Thoracic aorta (tissue), 2 donors: ENCODE measurements around the gene GKN2. TPM values are rescaled to one million over a fixed set of nuclear protein-coding genes. Genes with fewer than 3 reads are reported as not detected.

Experiments used
- ATAC-seq: fragments of 150-250 bp; one replicate; pipeline ENCODE4 v1.8.0; 2017; ENCODE audit warnings: low read depth; ENCODE audit not compliant: insufficient number of reproducible peaks, low FRiP score
- DNase-seq: peaks from one replicate; pipeline ENCODE4 v3.0.0-alpha.2; 2020; ENCODE audit warnings: low spot score
- H3K27ac ChIP-seq, 2 donors: fragments of 200-600 bp; sonication (generic); 1 replicate in 1 of 2; 2 replicates in 1 of 2; pipeline ENCODE4 v1.5.1; 2016; ENCODE audit warnings: mild to moderate bottlenecking in 2 of 2, moderate library complexity in 2 of 2
- H3K27me3 ChIP-seq: fragments of 200-600 bp; sonication (generic); replicated peaks from 2 replicates; pipeline ENCODE4 v1.6.0; 2016; ENCODE audit warnings: mild to moderate bottlenecking; ENCODE audit not compliant: insufficient read depth
- H3K36me3 ChIP-seq: fragments of 200-600 bp; sonication (generic); one replicate; pipeline ENCODE4 v1.5.1; 2016
- H3K4me1 ChIP-seq, 2 donors: fragments of 200-600 bp; sonication (generic); 1 replicate in 1 of 2; 2 replicates in 1 of 2; pipeline versions ENCODE4 v1.5.1 to v1.6.0; 2016; ENCODE audit warnings: low read depth in 2 of 2, mild to moderate bottlenecking in 1 of 2; ENCODE audit not compliant: control insufficient read depth in 1 of 2
- H3K4me3 ChIP-seq: fragments of 200-600 bp; sonication (generic); 2 replicates; pipeline ENCODE4 v1.5.1; 2016; ENCODE audit warnings: mild to moderate bottlenecking
- H3K9me3 ChIP-seq: fragments of 200-600 bp; sonication (generic); 2 replicates; pipeline ENCODE4 v1.5.1; 2016
- CTCF ChIP-seq: fragments of 200-600 bp; sonication (generic); IDR thresholded peaks from one replicate; pipeline ENCODE4 v1.5.1; 2019; ENCODE audit warnings: antibody characterized with exemption
- total RNA-seq, 2 donors: library from RNA; depleted of rRNA; stranded (reverse); fragments of >200 nt; gene quantifications; one replicate each; pipeline versions ENCODE4 v1.1.0 to v1.2.3, GENCODE V29; 2016

GKN2 gene
- total RNA-seq, 2 donors from 2014 or later: 9.7 TPM; not detected in 1

DNA sequence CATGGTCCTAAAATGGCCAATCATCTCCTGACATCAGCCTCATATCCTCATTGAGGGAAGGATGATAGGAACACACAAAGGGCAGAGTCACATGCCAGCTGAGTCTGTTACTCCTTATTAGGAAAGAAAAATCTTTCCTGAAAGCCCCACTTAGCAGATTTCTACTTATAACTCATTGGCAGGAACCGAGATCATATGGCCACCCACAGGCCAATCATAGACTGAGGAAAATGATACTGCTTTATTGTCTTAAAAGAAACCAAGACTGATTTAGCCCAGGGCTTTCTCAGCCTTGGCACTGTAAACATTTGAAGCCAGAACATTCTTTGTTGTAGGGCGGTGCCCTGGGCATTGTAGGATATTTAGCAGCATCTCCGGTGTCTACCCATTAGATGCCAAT lies 18.7 kb downstream of the GKN2 start:
- no peaks in the 10 kb centered on the region for H3K27me3 ChIP-seq
- H3K4me1 ChIP-seq: peaks cover 0 to 19% of the 10 kb centered on the region in 2 donors
- no peak overlapping the region for H3K4me3 ChIP-seq
- no peaks in the 10 kb centered on the region for H3K9me3 ChIP-seq
- DNase-seq (no peak), ATAC-seq (no peak)
- no peak overlapping the region for H3K27ac ChIP-seq
- TF ChIP-seq CTCF: no peak
- no peaks in the 10 kb centered on the region for H3K36me3 ChIP-seq

GRCh38 chr2:68932402-68932801 lies 20.3 kb downstream of the GKN2 start:
- no peak overlapping the region for H3K27ac ChIP-seq
- no peaks in the 10 kb centered on the region for H3K9me3 ChIP-seq
- no peaks in the 10 kb centered on the region for H3K27me3 ChIP-seq
- peaks cover 0 to 17% of the 10 kb centered on the region in 2 donors for H3K4me1 ChIP-seq
- DNase-seq (no peak), ATAC-seq (no peak)
- no peak for TF ChIP-seq CTCF
- H3K4me3 ChIP-seq: no peak overlapping the region
- no peaks in the 10 kb centered on the region for H3K36me3 ChIP-seq

DNA sequence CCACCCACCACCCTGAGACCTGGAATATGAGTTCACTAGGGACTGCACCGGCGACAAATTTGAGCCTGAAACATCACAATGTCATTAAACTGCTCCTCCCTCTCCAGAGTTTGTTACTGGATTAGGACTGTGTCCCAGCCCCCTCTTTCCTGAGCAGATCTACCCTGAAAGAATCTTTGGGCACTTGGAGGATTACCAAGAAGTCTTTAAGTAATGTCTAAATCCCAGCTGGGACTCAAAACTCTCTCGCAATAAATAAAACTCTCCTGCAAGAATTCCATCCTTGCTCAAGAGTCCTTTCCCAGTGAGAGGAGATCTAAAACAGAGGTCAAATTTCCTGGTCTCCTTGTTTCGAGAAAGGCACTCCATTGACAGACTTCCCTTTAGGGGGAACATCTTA lies 20.9 kb downstream of the GKN2 start:
- TF ChIP-seq CTCF: no peak
- Histone ChIP-seq H3K4me1 (peaks cover 0 to 11% of the 10 kb centered on the region in 2 donors), H3K27ac (no peak overlapping the region), H3K36me3 (no peaks in the 10 kb centered on the region), H3K4me3 (no peak overlapping the region), H3K27me3 (no peaks in the 10 kb centered on the region), H3K9me3 (no peaks in the 10 kb centered on the region)
- DNase-seq (no peak), ATAC-seq (no peak)

DNA sequence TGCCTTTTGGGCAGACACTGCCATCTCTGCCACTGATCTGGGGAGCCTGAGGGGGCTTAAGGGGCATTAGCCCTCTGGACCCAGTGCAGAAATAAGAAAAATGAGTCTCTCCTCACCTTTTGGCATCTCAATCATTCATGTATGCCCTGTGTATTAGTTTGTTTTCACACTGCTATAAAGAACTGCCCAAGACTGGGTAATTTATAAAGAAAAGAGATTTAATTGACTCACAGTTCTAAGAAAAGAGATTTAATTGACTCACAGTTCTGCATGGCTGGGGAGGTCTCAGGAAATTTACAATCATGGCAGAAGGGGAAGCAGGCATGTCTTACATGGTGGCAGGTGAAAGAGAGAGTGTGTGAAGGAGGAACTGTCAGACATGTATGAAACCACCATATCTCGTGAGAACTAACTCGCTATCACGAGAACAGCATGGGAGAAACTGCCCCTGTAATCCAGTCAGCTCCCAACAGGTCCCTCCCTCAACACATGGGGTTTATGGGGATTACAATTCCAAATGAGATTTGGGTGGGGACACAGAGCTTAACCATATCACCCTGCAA lies 21.5 kb downstream of the GKN2 start:
- Histone ChIP-seq H3K4me1 (peaks cover 0 to 5% of the 10 kb centered on the region in 2 donors), H3K9me3 (no peaks in the 10 kb centered on the region), H3K27ac (no peak overlapping the region), H3K27me3 (no peaks in the 10 kb centered on the region), H3K4me3 (no peak overlapping the region), H3K36me3 (no peaks in the 10 kb centered on the region)
- no peak for DNase-seq
- TF ChIP-seq CTCF: no peak
- ATAC-seq: no peak

- Histone ChIP-seq H3K4me1 (peaks cover 0 to 3% of the 10 kb centered on the region in 2 donors), H3K4me3 (no peak overlapping the region), H3K36me3 (no peaks in the 10 kb centered on the region), H3K27me3 (no peaks in the 10 kb centered on the region), H3K9me3 (no peaks in the 10 kb centered on the region), H3K27ac (no peak overlapping the region)
- TF ChIP-seq CTCF: no peak
- ATAC-seq (no peak), DNase-seq (no peak)
Observed at GRCh38 chr2:68926796-68927195, 25.9 kb downstream of the GKN2 start.
